ENCODE measurements around the gene IGIP. TPM values are rescaled to one million over a fixed set of nuclear protein-coding genes. Genes with fewer than 3 reads are reported as not detected.

The IGIP gene
- total and polyA plus RNA-seq, 2 of the 8 experiments (the other 6 are each of a cell fraction or from before 2014, with no cell fraction given), result 0.32 to 0.69 TPM

GRCh38 chr5:140175367-140176030 is 49.8 kb downstream of the IGIP start (continued):
- no peak for TF ChIP-seq KDM5A (IDR thresholded peaks at IDR 0.05; ENCODE audit: low read length)
- peak; percentile 28 for TF ChIP-seq EZH2 (IDR thresholded peaks at IDR 0.05; ENCODE audit: low read depth, low read length, severe bottlenecking)
- TF ChIP-seq BCL11A (IDR thresholded peaks at IDR 0.05; ENCODE audit: low read depth in 2 of 2, low read length in 2 of 2), result no peak
- no peak for TF ChIP-seq EP300 (IDR thresholded peaks at IDR 0.05; ENCODE audit: borderline replicate concordance in 1 of 2, low read depth in 2 of 2, low read length in 2 of 2)
- TF ChIP-seq SP4 (IDR thresholded peaks at IDR 0.05; ENCODE audit: low read length), result no peak
- TF ChIP-seq USF2 (IDR thresholded peaks at IDR 0.05; ENCODE audit: low read length), result no peak
- no peak for TF ChIP-seq SIRT6 (IDR thresholded peaks at IDR 0.05; ENCODE audit: low read length)
- no peak for TF ChIP-seq YY1 (IDR thresholded peaks at IDR 0.05; ENCODE audit: low read depth, low read length)
- no peak for TF ChIP-seq CTBP2 (IDR thresholded peaks at IDR 0.05; ENCODE audit: borderline replicate concordance, insufficient read depth, insufficient read length, low read length)
- TF ChIP-seq RNF2 (IDR thresholded peaks at IDR 0.05; ENCODE audit: borderline replicate concordance, low read depth, low read length, missing control alignments, poor library complexity, severe bottlenecking), result no peak
- no peak for TF ChIP-seq SAP30 (IDR thresholded peaks at IDR 0.05; ENCODE audit: insufficient read depth, insufficient replicate concordance, low read length)
- TF ChIP-seq RFX5 (IDR thresholded peaks at IDR 0.05; ENCODE audit: borderline replicate concordance, low read depth, low read length), result no peak
- TF ChIP-seq CREB1 (IDR thresholded peaks at IDR 0.05), result no peak
- TF ChIP-seq TBP (IDR thresholded peaks at IDR 0.05; ENCODE audit: low read depth, low read length), result no peak; the same call in 1 of the 2 replicates
- TF ChIP-seq CHD1 (IDR thresholded peaks at IDR 0.05; ENCODE audit: low read depth, low read length), result no peak
- TF ChIP-seq TCF12 (IDR thresholded peaks at IDR 0.05; ENCODE audit: low read depth, low read length), result no peak
- TF ChIP-seq SP1 (IDR thresholded peaks at IDR 0.05; ENCODE audit: low read depth, low read length), result no peak
- no peak for TF ChIP-seq CEBPB (IDR thresholded peaks at IDR 0.05; ENCODE audit: low read depth, low read length)
- peak; percentile 91 for TF ChIP-seq ASH2L (IDR thresholded peaks at IDR 0.05; ENCODE audit: low read length)
- no peak; the same call in 1 of the 2 replicates for TF ChIP-seq RBBP5 (IDR thresholded peaks at IDR 0.05; ENCODE audit: borderline replicate concordance, low read depth, low read length)
- TF ChIP-seq BRCA1 (IDR thresholded peaks at IDR 0.05; ENCODE audit: low read depth, low read length), result no peak
- no peak for TF ChIP-seq ATF2 (IDR thresholded peaks at IDR 0.05; ENCODE audit: low read length)
- no peak for TF ChIP-seq POLR2A (IDR thresholded peaks at IDR 0.05; ENCODE audit: control extremely low read depth in 1 of 2, low read depth in 2 of 2, low read length in 2 of 2)

Measured in H1 (cell line).